ENCODE results near the gene TASOR.
A peak's percentile ranks its signal among the peaks of the same experiment; 100 is the strongest.
"Not testable (repeated sequence)": the region's sequence is repeated elsewhere in the genome, so short reads cannot be mapped to it uniquely, and the experiment has no call there.

The TASOR gene, protein sequence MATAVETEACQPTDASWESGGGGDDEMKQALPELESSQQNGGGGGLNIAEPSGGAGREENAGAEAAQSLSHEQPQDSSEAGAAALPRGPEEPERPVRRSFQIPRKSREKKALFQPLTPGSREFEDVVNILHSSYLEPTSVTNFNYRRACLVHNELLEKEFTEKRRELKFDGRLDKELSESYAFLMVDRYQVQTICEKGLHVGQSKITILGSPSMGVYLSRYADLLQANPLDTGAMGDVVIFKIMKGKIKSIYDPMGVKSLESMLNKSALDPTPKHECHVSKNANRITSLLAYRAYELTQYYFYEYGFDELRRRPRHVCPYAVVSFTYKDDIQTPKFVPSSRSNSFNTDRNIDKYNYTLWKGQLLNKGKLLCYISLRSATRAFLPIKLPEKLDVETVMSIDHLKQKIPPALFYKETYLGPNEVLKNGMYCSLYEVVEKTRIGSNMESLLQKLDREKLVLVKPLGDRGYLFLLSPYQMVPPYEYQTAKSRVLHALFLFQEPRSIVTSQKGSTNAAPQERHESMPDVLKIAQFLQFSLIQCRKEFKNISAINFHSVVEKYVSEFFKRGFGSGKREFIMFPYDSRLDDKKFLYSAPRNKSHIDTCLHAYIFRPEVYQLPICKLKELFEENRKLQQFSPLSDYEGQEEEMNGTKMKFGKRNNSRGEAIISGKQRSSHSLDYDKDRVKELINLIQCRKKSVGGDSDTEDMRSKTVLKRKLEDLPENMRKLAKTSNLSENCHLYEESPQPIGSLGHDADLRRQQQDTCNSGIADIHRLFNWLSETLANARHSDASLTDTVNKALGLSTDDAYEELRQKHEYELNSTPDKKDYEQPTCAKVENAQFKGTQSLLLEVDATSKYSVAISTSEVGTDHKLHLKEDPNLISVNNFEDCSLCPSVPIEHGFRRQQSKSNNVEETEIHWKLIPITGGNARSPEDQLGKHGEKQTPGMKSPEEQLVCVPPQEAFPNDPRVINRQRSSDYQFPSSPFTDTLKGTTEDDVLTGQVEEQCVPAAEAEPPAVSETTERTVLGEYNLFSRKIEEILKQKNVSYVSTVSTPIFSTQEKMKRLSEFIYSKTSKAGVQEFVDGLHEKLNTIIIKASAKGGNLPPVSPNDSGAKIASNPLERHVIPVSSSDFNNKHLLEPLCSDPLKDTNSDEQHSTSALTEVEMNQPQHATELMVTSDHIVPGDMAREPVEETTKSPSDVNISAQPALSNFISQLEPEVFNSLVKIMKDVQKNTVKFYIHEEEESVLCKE (N-terminal part only)

DNA sequence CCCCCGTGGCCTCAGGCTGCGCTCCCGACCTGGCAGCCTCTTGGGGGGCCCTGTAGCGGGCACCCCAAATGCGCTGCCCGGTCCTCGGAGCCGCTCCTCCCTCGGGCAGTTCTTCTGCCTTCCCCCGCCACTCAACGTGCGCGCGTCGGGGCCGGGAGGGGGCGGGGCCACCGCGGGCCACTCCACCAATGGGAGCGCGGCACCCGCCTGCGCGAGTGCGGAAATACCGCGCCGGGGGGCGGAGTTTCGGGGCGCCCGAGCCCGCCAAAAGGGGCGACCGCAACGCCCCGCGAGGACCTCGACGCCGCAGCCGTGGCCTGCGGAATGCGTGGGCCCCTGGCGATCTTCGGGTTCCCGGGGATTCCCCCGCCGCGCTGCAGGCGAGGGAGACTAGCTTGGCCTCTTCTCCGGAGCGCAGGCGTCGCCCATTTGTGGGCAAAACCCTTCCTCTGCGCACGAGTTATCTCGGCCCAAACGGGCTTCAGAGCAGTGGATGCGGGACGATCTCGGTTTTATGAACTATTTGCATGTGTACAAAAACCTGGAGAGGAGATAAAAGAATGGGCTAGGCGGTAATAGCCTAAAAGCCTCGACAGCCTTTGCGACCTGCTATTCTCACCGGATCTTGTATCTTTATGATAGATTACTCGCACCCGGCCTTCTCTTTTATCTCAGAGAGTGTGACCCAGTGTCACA is at the start of gene TASOR:
TSS of gene TASOR (minus strand) at position 144 of the 696 bp plus-strand sequence. CDS start 259 bp downstream, outside the sequence.
- DNase-seq = no peak

DNA sequence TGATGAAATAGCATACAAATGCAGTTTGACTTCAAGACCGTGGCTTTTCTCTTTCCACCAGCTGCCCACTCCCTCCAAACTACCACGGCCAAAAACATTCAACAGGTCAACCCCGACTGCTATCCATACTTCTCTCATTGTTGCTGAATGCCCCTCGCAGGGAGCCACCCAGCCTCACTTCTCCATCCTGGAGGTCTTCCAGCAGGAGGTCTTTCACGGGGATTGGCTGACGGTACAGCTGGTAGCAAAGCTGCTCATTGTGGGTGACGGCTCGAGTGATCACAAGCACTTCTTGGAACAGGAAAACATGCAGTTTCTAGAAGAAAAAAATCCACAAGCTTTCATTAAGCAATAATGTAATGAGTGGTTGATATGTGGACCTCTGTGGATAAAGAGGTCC is 49.0 kb upstream of the TASOR start:
- DNase-seq = no peak

DNA sequence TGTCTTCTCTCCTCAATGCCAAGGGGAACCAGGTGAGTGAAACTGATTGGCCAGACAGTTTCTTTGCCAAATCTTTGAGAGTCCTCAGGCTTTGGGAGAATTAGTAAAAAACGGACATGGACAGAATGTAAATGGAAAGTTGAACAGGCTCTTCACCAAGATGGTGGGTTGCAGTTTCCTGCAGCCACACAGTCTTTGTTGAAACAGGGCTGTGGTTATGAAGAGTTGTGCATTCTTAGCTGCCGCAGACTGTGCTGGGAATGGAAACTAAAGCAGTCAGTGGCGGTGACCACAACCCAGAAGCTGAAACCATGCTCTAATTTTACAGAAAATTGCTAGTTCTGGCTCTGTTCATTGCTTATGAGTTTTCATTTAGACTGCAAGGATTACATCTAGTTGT is 42.1 kb upstream of the TASOR start:
- no peak for DNase-seq

DNA sequence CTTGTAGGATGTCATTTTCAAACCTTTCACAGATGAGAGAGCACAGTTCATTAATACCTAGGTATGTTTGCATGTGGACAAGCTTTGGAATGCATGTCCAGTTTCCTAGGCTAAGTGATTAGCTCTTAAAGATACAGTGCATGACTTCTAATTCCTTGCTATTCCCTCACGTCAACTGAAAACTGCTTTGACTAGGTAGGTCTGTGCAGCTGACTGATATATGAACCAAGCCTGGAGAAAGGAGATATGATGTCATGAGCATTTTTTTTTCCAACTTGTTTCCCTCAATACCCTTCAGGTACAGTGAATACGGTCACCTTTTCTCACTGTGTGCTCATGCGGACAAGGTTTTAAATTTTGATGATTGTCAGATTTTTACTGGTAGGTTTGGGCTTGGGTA is 41.6 kb upstream of the TASOR start:
- no peak for DNase-seq

DNA sequence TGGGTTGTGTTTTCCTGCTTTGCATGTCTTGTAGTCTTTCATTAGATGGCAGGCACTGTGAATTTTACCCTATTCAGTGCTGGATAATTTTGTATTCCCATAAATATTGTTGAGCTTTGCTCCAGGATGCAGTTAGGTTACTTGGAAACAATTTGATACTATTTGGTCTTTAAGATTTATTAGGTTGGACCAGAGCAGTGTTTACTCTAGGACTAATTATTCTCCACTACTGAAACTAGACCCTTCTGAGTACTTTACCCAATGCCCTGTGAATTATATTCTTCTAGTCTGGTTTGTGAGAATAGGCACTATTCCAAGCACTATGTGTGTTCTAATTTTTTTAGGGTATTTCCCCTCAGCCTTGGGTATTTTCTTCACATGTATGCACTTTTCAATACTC is 37.8 kb upstream of the TASOR start:
- no peak for DNase-seq

DNA sequence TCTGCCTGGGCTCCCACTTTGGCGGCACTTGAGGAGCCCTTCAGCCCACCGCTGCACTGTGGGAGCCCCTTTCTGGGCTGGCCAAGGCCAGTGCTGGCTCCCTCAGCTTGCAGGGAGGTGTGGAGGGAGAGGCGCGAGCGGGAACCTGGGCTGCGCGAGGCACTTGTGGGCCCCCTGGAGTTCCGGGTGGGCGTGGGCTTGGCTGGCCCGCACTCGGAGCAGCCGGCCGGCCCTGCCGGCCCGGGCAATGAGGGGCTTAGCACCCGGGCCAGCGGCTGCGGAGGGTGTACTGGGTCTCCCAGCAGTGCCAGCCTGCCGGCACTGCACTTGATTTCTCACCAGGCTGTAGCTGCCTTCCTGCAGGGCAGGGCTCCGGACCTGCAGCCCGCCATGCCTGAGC is 35.7 kb upstream of the TASOR start:
- DNase-seq = not testable (repeated sequence)

DNA sequence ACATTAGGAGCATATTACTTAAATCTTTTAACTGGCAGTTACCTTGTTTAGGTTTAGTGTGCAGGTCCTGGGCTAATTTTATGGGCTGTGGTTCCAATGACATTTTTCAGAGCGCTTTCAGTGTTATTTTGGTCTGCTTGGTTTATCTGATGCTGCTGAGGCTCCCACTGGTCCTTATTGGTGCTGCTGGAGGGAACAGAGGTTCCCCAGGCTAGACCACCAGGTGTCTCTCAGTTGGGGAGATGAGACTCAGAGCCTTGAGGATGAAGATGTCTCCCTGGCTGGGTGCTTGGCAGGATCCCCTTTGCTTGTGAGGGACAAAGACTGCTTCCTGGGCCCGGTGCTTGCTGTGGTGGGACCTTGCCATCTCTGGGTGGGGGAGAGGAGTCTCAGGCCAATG is 28.3 kb upstream of the TASOR start:
- no peak for DNase-seq

DNA sequence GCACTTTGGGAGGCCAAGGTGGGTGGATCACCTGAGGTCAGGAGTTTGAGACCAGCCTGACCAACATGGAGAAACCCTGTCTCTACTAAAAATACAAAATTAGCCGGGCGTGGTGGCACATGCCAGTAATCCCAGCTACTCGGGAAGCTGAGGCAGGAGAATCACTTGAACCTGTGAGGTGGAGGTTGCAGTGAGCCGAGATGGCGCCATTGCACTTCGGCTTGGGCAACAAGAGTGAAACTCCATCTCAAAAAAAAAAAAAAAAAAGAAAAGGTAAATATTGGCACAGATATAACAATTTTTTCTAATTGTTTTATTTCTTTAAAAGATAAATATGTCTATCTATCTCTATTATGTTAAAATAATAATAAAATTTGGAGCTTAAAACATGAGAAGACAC is 24.3 kb upstream of the TASOR start:
- not testable (repeated sequence) for DNase-seq

DNA sequence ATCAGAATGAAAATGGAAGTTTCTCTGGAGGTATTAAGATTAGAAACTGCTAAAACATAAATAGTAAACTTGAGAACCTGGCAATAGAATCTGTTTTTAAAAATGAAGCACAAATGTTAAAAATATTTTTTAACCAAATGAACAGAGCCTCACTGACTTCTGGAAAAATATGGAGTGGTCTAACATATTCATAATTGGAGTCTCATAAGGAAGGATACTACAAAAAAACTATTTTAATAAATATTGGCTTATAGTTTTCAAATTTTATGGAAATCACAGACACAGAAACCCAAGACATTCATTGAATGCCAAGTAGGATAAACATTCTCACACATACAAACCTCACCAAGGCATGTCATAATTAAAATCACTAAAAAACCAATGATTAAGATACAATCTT is 23.6 kb upstream of the TASOR start:
- DNase-seq = no peak

DNA sequence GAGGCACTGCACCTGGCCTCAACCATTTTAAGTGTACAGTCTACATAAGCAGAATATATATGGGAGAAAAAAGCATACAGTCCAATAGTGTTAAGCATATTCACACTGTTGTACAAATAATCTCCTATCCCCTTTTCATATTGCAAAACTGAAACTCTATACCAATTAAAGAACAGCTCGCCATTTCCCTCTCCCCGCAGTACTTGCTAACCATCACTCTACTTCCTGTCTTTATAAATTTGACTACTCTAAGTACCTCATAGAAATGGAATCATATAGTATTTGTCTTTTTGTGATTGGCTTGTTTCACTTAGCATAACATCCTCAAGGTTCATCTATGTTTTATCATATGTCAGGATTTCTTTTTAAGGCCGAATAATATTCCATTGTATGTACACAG is 21.6 kb upstream of the TASOR start:
- no peak for DNase-seq

DNA sequence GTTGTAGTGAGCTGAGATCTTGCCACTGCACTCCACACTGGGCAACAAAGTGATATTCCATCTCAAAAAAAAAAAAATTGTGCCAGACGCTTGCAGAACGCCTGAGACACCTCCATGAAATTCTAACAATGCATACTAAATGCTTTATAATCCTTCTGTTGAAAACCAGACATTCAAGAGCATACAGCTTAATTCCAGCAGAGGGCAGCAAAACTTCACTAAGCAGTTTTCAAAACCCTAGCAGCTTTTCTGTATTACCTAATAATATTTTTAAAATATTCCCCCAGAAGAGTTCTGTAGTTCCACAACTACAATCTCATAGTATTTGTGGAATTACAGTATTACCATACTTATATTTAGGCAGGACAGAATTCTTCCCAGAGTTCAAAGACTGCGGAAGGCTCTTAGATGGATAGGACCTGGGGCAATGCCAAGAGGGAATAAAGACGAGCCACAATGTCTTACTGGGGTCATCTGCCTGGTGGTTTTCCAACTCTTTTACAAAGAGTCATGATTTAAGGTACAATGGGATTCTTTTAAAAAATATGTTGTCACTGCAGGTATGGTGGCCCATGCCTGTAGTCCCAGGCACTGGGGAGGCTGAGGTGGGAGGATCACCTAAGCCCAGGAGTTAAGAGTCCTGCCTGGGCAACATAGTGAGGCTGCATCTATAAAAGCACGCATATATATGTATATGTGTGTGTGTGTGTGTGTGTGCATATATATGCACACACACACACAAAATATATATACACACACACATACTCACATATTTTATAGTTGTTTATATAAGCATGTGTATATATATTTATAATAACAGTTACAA is 19.6 kb upstream of the TASOR start:
- DNase-seq = peak; percentile 41

DNA sequence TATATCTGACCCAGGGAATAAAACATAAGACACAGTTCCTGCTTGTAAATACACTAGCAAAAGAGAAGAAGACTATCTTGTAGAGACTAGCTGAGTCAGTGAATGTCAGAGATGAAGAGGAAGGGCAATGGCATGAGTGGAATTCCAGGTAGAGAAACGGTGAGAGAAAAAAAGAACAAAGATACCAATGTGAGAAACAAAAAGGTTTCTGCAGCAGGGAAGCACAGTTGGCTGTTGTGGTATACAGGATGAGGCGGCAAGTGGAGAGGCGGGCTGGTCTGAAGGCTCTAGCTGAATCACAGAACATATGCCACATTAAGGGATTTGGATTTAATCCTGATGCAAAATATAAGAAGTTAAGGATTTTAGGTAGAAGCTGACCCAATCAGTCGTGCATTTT is 17.1 kb upstream of the TASOR start:
- no peak for DNase-seq

DNA sequence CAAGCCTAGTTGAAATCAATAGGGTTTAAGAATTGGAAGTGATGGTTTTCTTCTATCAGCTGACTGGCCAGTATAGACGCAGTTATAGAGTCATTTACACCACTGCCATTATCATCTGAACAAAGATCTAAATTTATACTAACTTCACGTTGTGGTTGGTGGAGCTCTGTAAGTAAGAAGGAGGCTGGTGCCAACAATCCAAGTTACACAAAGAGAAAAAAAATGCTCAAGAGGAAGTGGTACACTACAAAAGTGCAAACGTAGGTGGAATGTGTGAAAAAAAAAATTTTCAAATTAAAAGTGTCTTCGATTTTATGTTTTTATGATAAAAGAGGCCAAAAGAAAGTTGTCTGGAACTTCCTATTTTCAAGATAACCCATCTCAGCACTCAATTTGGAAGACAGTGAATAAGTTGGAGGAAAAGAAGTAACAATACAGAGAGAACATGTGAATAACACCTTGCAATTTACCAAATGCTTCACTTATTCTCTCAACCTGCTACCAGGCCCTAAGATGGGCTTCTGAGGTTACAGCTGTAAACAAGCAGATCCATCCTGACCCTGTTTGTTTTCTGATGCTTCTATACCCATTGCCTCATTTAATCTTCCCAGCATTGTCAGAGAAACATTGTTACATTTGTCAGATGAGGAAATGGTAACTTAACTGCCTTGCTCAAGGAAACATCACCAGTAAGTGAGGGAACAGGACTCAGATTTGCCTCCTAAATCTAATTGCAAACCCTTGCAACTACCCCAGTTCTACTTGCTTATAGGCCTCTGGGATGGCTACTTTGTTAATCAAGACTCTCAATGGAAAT is 12.0 kb upstream of the TASOR start:
- DNase-seq = no peak

DNA sequence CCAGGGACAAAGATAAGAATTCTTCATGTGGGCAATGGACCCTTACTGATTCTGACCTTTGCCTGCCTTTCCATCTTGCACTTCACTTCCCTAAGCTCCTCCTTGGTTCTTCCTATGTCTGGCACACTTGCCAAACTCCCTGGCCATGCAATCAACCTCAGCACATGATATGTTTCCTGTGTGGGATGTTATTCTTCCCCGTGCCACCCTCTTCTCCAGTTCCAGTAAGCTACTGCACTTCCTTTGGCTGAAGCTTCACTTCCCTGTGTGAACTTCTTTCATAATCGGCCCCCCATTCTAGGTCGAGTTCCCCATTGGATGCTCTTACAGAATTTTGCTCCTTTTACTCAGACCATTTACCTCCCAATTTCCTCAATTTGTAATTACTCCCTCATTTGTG is 10.7 kb upstream of the TASOR start:
- peak; percentile 56 for DNase-seq

DNA sequence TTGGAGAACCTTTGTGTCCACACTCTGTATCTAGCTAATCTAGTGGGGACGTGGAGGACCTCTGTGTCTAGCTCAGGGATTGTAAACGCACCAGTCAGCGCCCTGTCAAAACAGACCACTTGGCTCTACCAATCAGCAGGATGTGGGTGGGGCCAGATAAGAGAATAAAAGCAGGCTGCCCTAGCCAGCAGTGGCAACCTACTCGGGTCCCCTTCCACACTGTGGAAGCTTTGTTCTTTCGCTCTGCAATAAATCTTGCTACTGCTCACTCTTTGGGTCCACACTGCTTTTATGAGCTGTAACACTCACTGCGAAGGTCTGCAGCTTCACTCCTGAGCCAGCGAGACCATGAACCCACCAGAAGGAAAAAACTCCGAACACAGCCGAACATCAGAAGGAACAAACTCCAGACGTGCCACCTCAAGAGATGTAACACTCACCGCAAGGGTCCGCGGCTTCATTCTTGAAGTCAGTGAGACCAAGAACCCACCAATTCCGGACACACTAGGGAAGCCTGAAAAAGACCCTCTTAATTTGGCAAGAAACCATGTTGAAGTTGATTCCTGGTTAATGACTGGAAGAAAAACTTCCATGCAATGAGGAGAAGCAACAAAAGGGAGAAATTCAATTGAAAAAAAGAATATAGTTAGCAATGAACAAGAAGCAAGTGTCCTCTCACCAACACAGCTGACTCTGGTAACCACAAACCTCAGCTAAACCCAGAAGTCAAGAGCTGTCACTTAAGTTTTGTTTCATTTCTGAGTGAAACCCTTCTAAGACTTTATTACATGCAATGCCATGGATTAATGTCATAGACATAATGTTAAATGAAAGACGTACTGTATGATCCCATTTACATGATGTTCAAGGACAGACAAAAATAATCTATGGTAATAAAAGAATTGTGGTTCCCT is 9.7 kb upstream of the TASOR start:
- not testable (repeated sequence) for DNase-seq

DNA sequence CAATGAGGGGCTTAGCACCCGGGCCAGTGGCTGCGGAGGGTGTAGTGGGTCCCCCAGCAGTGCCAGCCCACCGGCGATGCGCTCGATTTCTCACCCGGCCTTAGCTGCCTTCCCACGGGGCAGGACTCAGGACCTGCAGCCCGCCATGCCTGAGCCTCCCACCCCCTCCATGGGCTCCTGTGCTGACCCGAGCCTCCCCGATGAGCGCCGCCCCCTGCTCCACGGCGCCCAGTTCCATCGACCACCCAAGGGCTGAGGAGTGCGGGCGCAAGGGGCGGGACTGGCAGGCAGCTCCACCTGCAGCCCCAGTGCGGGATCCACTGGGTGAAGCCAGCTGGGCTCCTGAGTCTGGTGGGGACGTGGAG is 8.9 kb upstream of the TASOR start:
- DNase-seq = not testable (repeated sequence)

DNA sequence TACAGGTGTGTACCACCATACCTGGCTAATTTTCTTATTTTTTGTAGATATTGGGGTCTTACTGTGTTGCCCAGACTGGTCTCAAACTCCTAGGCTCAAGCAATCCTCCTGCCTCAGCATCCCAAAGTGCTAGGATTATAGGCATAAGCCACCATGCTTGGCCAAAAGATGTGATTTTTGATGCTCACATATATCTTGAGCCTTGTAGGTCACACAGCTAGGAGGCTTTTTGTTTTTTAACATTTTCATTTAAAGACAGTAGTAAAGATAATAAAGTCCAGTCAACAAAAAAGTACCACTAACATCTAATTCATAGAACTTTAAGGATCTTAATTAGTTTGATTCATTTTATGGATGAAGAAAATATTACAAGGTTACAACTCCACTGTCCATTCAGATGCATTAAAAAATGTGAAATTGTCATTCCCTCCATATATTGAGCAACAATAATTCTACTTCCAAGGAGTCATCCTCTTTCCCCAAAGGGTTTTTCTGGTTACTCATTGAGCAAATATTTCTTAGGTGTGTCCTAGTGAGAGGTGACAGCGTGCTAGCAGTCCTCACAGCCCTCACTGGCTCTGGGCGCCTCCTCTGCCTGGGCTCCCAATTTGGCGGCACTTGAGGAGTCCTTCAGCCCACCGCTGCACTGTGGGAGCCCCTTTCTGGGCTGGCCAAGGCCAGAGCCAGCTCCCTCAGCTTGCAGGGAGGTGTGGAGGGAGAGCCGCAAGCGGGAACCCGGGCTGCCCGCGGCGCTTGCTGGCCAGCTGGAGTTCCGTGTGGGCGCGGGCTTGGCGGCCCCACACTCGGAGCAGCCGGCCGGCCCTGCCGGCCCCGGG is 8.3 kb upstream of the TASOR start:
- no peak for DNase-seq

DNA sequence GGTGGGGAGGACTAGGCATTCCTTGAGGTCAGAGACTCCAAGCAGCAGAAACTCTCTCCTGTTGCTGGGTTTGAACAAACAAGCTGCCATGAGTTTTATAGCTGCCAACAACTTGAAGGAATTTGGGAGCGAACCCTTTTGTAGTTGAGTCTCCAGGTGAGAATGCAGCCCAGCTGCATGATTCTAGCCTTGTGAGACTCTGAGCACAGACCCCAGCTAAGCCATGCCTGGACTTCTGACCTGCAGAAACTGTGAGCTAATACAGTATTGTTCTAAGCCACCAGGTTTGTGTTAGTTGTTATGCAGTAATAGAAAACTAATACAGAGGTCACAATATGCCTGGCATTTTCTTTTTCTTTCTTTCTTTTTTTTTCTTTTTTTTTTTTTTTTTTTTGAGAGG is 6.2 kb upstream of the TASOR start:
- DNase-seq = no peak

DNA sequence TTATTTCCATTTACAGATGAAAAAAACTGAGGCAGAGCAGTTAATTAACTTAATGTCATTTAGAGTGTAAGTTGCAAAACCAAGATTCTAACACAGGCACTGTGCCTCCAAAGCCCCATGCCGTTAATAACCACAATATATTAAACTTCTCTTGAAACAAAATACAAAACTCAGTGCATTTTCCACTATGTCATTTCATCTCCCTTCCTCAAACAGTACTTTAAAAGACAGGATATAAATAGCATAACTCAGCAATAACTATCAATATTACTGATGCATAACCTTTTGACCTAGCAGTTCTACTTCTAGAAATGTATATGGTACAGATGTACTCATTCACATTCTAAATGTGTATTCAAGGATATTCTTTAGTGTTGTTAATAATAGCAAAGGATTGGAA is 5.1 kb upstream of the TASOR start:
- DNase-seq = no peak

Measured in SIG-M5 (cell line).